Astrocyte of the cerebellum (primary cell): Measurements from ENCODE around the gene COPZ2.
A peak's percentile ranks its signal among the peaks of the same experiment; 100 is the strongest.

Experiments
- DNase-seq: peaks from one replicate; pipeline ENCODE4 v3.0.0-alpha.2; 2011; ENCODE audit warnings: low read depth
- H3K4me3 ChIP-seq: 2 replicates; pipeline ENCODE4 v1.5.1; 2011; ENCODE audit warnings: mild to moderate bottlenecking, low read depth, low read length, moderate library complexity
- CTCF ChIP-seq: IDR thresholded peaks from 2 replicates; pipeline ENCODE4 v1.5.1; 2012; ENCODE audit warnings: low read length, low read depth, moderate library complexity, mild to moderate bottlenecking; ENCODE audit errors: missing control alignments
- in situ Hi-C: cut with HindIII; loops from 2 replicates; pipeline ENCODE4 v1.10.0; 2017; ENCODE audit warnings: low sequenced_read_pairs

The COPZ2 gene

GRCh38 chr17:47982091-47982617 is 55.4 kb downstream of the COPZ2 start:
- no peak for TF ChIP-seq CTCF

GRCh38 chr17:47981462-47981861 is 56.1 kb downstream of the COPZ2 start:
- in situ Hi-C loops: loop anchor here (5.0 kb wide), 1 partner anchor 36 kb away; no protein-coding TSS in a partner anchor
- H3K4me3 ChIP-seq: no peak overlapping the region
- no peak for TF ChIP-seq CTCF
- DNase-seq: no peak

More at GRCh38 chr17:47982091-47982617, 55.4 kb downstream of the COPZ2 start:
- no peak for DNase-seq
- in situ Hi-C loops: loop anchor here (5.0 kb wide), 1 partner anchor 35 kb away; no protein-coding TSS in a partner anchor
- H3K4me3 ChIP-seq: no peak overlapping the region

- in situ Hi-C loops: loop anchor here (5.0 kb wide), 1 partner anchor 37 kb away; no protein-coding TSS in a partner anchor
- H3K4me3 ChIP-seq: no peak overlapping the region
- no peak for DNase-seq
- TF ChIP-seq CTCF: no peak
Observed at GRCh38 chr17:47980541-47980940, 57.1 kb downstream of the COPZ2 start.

GRCh38 chr17:47978324-47978723 is 59.3 kb downstream of the COPZ2 start:
- TF ChIP-seq CTCF: peak; percentile 74
- no peak overlapping the region for H3K4me3 ChIP-seq
- in situ Hi-C loops: no loop called here
- no peak for DNase-seq
